ENCODE results near the gene ACAA1.
A peak's percentile ranks its signal among the peaks of the same experiment; 100 is the strongest.

DNA sequence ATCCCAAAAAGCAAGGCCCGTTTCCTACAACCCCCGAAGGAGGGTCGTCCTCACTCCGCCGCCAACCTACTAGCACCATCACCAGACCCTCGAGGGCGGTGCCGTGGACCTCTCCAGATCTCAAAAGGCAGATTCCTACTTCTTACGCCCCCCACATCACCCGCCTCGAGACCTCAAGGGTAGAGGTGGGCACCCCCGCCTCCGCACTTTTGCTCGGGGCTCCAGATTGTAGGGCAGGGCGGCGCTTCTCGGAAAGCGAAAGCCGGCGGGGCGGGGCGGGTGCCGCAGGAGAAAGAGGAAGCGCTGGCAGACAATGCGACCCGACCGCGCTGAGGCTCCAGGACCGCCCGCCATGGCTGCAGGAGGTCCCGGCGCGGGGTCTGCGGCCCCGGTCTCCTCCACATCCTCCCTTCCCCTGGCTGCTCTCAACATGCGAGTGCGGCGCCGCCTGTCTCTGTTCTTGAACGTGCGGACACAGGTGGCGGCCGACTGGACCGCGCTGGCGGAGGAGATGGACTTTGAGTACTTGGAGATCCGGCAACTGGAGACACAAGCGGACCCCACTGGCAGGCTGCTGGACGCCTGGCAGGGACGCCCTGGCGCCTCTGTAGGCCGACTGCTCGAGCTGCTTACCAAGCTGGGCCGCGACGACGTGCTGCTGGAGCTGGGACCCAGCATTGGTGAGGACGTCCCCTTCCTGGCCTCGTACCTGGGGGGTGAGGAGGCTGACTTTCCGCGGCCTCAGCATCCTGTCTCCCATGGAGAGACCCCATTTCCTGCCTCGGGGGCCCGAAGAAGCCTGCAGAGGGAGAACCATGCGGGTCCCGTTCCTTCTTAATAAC, 1.6 kb upstream of the ACAA1 start, which contains the start of gene MYD88:
- no peak for TF ChIP-seq CTCF (IDR thresholded peaks at IDR 0.05)
- peak; percentile 67 for TF ChIP-seq TAF1 (IDR thresholded peaks at IDR 0.05; ENCODE audit: borderline replicate concordance, low read depth, low read length)
- peak; percentile 77 for TF ChIP-seq POLR2AphosphoS5 (IDR thresholded peaks at IDR 0.05; ENCODE audit: low read depth, low read length)
- TF ChIP-seq FOSL2 (IDR thresholded peaks at IDR 0.05; ENCODE audit: borderline replicate concordance, low read depth), result no peak
- TF ChIP-seq TCF12 (IDR thresholded peaks at IDR 0.05), result no peak
- TF ChIP-seq, protein P1, sequence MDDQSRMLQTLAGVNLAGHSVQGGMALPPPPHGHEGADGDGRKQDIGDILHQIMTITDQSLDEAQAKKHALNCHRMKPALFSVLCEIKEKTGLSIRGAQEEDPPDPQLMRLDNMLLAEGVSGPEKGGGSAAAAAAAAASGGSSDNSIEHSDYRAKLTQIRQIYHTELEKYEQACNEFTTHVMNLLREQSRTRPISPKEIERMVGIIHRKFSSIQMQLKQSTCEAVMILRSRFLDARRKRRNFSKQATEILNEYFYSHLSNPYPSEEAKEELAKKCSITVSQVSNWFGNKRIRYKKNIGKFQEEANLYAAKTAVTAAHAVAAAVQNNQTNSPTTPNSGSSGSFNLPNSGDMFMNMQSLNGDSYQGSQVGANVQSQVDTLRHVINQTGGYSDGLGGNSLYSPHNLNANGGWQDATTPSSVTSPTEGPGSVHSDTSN (IDR thresholded peaks at IDR 0.05), result no peak
- no peak for TF ChIP-seq SMC3 (IDR thresholded peaks at IDR 0.05; ENCODE audit: low read depth, low read length)
- no peak for TF ChIP-seq RAD21 (IDR thresholded peaks at IDR 0.05; ENCODE audit: low read length)
